CD4-positive, alpha-beta T cell treated with Interleukin-10 for 1 hour (primary cell): Measurements from ENCODE around the gene C1orf146.
"Not testable (repeated sequence)": the region's sequence is repeated elsewhere in the genome, so short reads cannot be mapped to it uniquely, and the experiment has no call there.

ENCODE experiments used
- DNase-seq: peaks from one replicate; pipeline ENCODE4 v3.0.0-alpha.2; 2020

Gene C1orf146

GRCh38 chr1:92276082-92276481, 58.4 kb downstream of the C1orf146 start:
- DNase-seq, result no peak

- DNase-seq, result no peak
Measured at GRCh38 chr1:92277105-92277723, 59.5 kb downstream of the C1orf146 start.

- not testable (repeated sequence) for DNase-seq
Measured at GRCh38 chr1:92279781-92280180, 62.1 kb downstream of the C1orf146 start.

GRCh38 chr1:92281411-92281810, 63.7 kb downstream of the C1orf146 start:
- not testable (repeated sequence) for DNase-seq

GRCh38 chr1:92291372-92291999, 73.8 kb downstream of the C1orf146 start:
- peak; percentile 49 for DNase-seq
